GM19025 (cell line): ENCODE measurements around the gene ZNF580.

Source experiments
- ATAC-seq: cut with Tn5 transposase; IDR thresholded peaks from one replicate; pipeline ENCODE4 v1.9.1; 2021; ENCODE audit warnings: mild to moderate bottlenecking, low read depth, moderate library complexity; ENCODE audit not compliant: unreplicated experiment

ZNF580 gene

GRCh38 chr19:55688422-55689218, 47.8 kb downstream of the ZNF580 start:
- ATAC-seq = no peak

GRCh38 chr19:55689411-55690108, 48.8 kb downstream of the ZNF580 start:
- ATAC-seq = no peak

- ATAC-seq = no peak
Observed at GRCh38 chr19:55690109-55690768, 49.4 kb downstream of the ZNF580 start.

GRCh38 chr19:55690769-55691545, 50.2 kb downstream of the ZNF580 start:
- ATAC-seq = no peak

- ATAC-seq = no peak
Observed at GRCh38 chr19:55691561-55692481, 51.0 kb downstream of the ZNF580 start.

GRCh38 chr19:55692681-55693081, 51.9 kb downstream of the ZNF580 start:
- ATAC-seq = no peak
